ENCODE results near the gene CDK14.
"Not testable (repeated sequence)": the region's sequence is repeated elsewhere in the genome, so short reads cannot be mapped to it uniquely, and the experiment has no call there.

CDK14 gene

GRCh38 chr7:90597563-90598253 is 1.6 kb downstream of the CDK14 start:
- DNase-seq: no peak

- DNase-seq: no peak
Observed at GRCh38 chr7:90599038-90599437, 2.9 kb downstream of the CDK14 start.

- peak; percentile 75 to 91 for DNase-seq
Observed at GRCh38 chr7:90599892-90600555, 3.9 kb downstream of the CDK14 start.

GRCh38 chr7:90602303-90602702 is 6.2 kb downstream of the CDK14 start:
- no peak for DNase-seq

- DNase-seq: no peak
Observed at GRCh38 chr7:90603346-90603745, 7.2 kb downstream of the CDK14 start.

- DNase-seq: no peak
Observed at GRCh38 chr7:90604383-90604782, 8.3 kb downstream of the CDK14 start.

- DNase-seq: no peak
Observed at GRCh38 chr7:90605055-90605454, 8.9 kb downstream of the CDK14 start.

GRCh38 chr7:90607196-90607595 is 11.1 kb downstream of the CDK14 start:
- DNase-seq: no peak

- no peak for DNase-seq
Observed at GRCh38 chr7:90610105-90610504, 14.0 kb downstream of the CDK14 start.

GRCh38 chr7:90611115-90611514 is 15.0 kb downstream of the CDK14 start:
- DNase-seq: no peak

- DNase-seq: peak; percentile 90 to 93
Observed at GRCh38 chr7:90613088-90613498, 17.0 kb downstream of the CDK14 start.

GRCh38 chr7:90617442-90617841 is 21.3 kb downstream of the CDK14 start:
- DNase-seq: peak; percentile 59 to 72

- DNase-seq: no peak
Observed at GRCh38 chr7:90618876-90619275, 22.8 kb downstream of the CDK14 start.

- peak; percentile 92 to 98 for DNase-seq
Observed at GRCh38 chr7:90621125-90621746, 25.1 kb downstream of the CDK14 start.

- peak; percentile 65 to 68 for DNase-seq
Observed at GRCh38 chr7:90621747-90622140, 25.6 kb downstream of the CDK14 start.

GRCh38 chr7:90622670-90623069 is 26.5 kb downstream of the CDK14 start:
- DNase-seq: no peak

- peak; percentile 70 to 72 for DNase-seq
Observed at GRCh38 chr7:90624225-90624911, 28.2 kb downstream of the CDK14 start.

GRCh38 chr7:90625051-90625450 is 28.9 kb downstream of the CDK14 start:
- no peak for DNase-seq

GRCh38 chr7:90625562-90625961 is 29.4 kb downstream of the CDK14 start:
- no peak for DNase-seq

- DNase-seq: no peak
Observed at GRCh38 chr7:90626013-90626412, 29.9 kb downstream of the CDK14 start.

GRCh38 chr7:90629297-90629918 is 33.3 kb downstream of the CDK14 start:
- peak; percentile 66 to 92 for DNase-seq

GRCh38 chr7:90631502-90631901 is 35.4 kb downstream of the CDK14 start:
- no peak for DNase-seq

- not testable (repeated sequence) for DNase-seq
Observed at GRCh38 chr7:90639683-90640082, 43.6 kb downstream of the CDK14 start.
